ENCODE measurements around the gene SEC11A.
"Not testable (repeated sequence)": the region's sequence is repeated elsewhere in the genome, so short reads cannot be mapped to it uniquely, and the experiment has no call there.

The SEC11A gene

GRCh38 chr15:84669726-84670125, 46.2 kb downstream of the SEC11A start:
- DNase-seq = no peak

- DNase-seq = no peak
Measured at GRCh38 chr15:84668221-84668982, 47.5 kb downstream of the SEC11A start.

GRCh38 chr15:84666373-84666772, 49.6 kb downstream of the SEC11A start:
- no peak for DNase-seq

- no peak for DNase-seq
Measured at GRCh38 chr15:84661001-84661400, 54.9 kb downstream of the SEC11A start.

GRCh38 chr15:84659904-84660781, 55.8 kb downstream of the SEC11A start:
- no peak for DNase-seq

GRCh38 chr15:84658788-84659411, 57.0 kb downstream of the SEC11A start:
- DNase-seq = no peak

GRCh38 chr15:84658080-84658787, 57.7 kb downstream of the SEC11A start, which contains the start of gene NMB:
NMB (minus strand) TSS chr15:84658199; CDS start chr15:84658152, 47 bp downstream.
- peak; percentile 37 to 61 for DNase-seq

- no peak for DNase-seq
Measured at GRCh38 chr15:84657748-84658079, 58.2 kb downstream of the SEC11A start.

GRCh38 chr15:84656972-84657371, 59.0 kb downstream of the SEC11A start:
- no peak for DNase-seq

- DNase-seq = peak; percentile 83 to 88
Measured at GRCh38 chr15:84654689-84655453, 61.1 kb downstream of the SEC11A start.

- peak; percentile 94 to 99 for DNase-seq
Measured at GRCh38 chr15:84653910-84654688, 61.8 kb downstream of the SEC11A start, which contains the start of gene WDR73. WDR73 (minus strand) TSS chr15:84654283; CDS start chr15:84654274, 9 bp downstream.

GRCh38 chr15:84653584-84653909, 62.4 kb downstream of the SEC11A start:
- DNase-seq = no peak

GRCh38 chr15:84649706-84650105, 66.2 kb downstream of the SEC11A start:
- DNase-seq = no peak

- DNase-seq = no peak
Measured at GRCh38 chr15:84648539-84648938, 67.4 kb downstream of the SEC11A start.

- DNase-seq = no peak
Measured at GRCh38 chr15:84647726-84648125, 68.2 kb downstream of the SEC11A start.

- DNase-seq = no peak
Measured at GRCh38 chr15:84645997-84646396, 69.9 kb downstream of the SEC11A start.

GRCh38 chr15:84645496-84645895, 70.4 kb downstream of the SEC11A start:
- DNase-seq = no peak

GRCh38 chr15:84643838-84644237, 72.1 kb downstream of the SEC11A start:
- no peak for DNase-seq

GRCh38 chr15:84642640-84643039, 73.3 kb downstream of the SEC11A start:
- DNase-seq = not testable (repeated sequence)

- not testable (repeated sequence) for DNase-seq
Measured at GRCh38 chr15:84641871-84642270, 74.1 kb downstream of the SEC11A start.

- peak in 1 of 2 donors; percentile 62 for DNase-seq
Measured at GRCh38 chr15:84638103-84638502, 77.8 kb downstream of the SEC11A start.
